HG03135 (cell line): ENCODE measurements around the gene ATP5MK.
A peak's percentile ranks its signal among the peaks of the same experiment; 100 is the strongest.
"Not testable (repeated sequence)": the region's sequence is repeated elsewhere in the genome, so short reads cannot be mapped to it uniquely, and the experiment has no call there.

Source experiments
- ATAC-seq: cut with Tn5 transposase; IDR thresholded peaks from one replicate; pipeline ENCODE4 v1.9.1; 2021; ENCODE audit warnings: mild to moderate bottlenecking, moderate library complexity; ENCODE audit not compliant: unreplicated experiment

Gene ATP5MK

GRCh38 chr10:103396067-103396788 lies at the start of gene ATP5MK, which contains the start of gene PDCD11:
Gene ATP5MK, minus strand, starts transcription at chr10:103396475. Its CDS starts 4,018 bp downstream, at chr10:103392457.
Gene PDCD11, plus strand, starts transcription at chr10:103396626. Its CDS starts 1,801 bp downstream, at chr10:103398427.
- peak; percentile 99 for ATAC-seq

GRCh38 chr10:103445366-103445765 lies 49.1 kb upstream of the ATP5MK start:
- no peak for ATAC-seq

- no peak for ATAC-seq
Observed at GRCh38 chr10:103444478-103444877, 48.2 kb upstream of the ATP5MK start.

GRCh38 chr10:103443475-103444185 lies 47.4 kb upstream of the ATP5MK start:
- ATAC-seq = no peak

GRCh38 chr10:103442031-103442461 lies 45.8 kb upstream of the ATP5MK start:
- ATAC-seq = no peak

- ATAC-seq = no peak
Observed at GRCh38 chr10:103441611-103442010, 45.3 kb upstream of the ATP5MK start.

- no peak for ATAC-seq
Observed at GRCh38 chr10:103441206-103441605, 44.9 kb upstream of the ATP5MK start.

GRCh38 chr10:103440416-103440815 lies 44.1 kb upstream of the ATP5MK start:
- ATAC-seq = no peak

- ATAC-seq = no peak
Observed at GRCh38 chr10:103439776-103440175, 43.5 kb upstream of the ATP5MK start.

- ATAC-seq = no peak
Observed at GRCh38 chr10:103433858-103434257, 37.6 kb upstream of the ATP5MK start.

- no peak for ATAC-seq
Observed at GRCh38 chr10:103431902-103432301, 35.6 kb upstream of the ATP5MK start.

- no peak for ATAC-seq
Observed at GRCh38 chr10:103429647-103430046, 33.4 kb upstream of the ATP5MK start.

- no peak for ATAC-seq
Observed at GRCh38 chr10:103428989-103429643, 32.8 kb upstream of the ATP5MK start.

- no peak for ATAC-seq
Observed at GRCh38 chr10:103427866-103428265, 31.6 kb upstream of the ATP5MK start.

GRCh38 chr10:103423748-103424147 lies 27.5 kb upstream of the ATP5MK start:
- no peak for ATAC-seq

- no peak for ATAC-seq
Observed at GRCh38 chr10:103419101-103419500, 22.8 kb upstream of the ATP5MK start.

- no peak for ATAC-seq
Observed at GRCh38 chr10:103417601-103418000, 21.3 kb upstream of the ATP5MK start.

- ATAC-seq = not testable (repeated sequence)
Observed at GRCh38 chr10:103417148-103417469, 20.8 kb upstream of the ATP5MK start.

GRCh38 chr10:103416436-103417147 lies 20.3 kb upstream of the ATP5MK start:
- no peak for ATAC-seq

- ATAC-seq = no peak
Observed at GRCh38 chr10:103415581-103415980, 19.3 kb upstream of the ATP5MK start.

GRCh38 chr10:103413564-103413963 lies 17.3 kb upstream of the ATP5MK start:
- ATAC-seq = no peak
